Measurements from ENCODE around the gene VWA2. TPM values are rescaled to one million over a fixed set of nuclear protein-coding genes. Genes with fewer than 3 reads are reported as not detected.

The VWA2 gene
- total RNA-seq, 1 donor from 2014 or later = not detected

DNA sequence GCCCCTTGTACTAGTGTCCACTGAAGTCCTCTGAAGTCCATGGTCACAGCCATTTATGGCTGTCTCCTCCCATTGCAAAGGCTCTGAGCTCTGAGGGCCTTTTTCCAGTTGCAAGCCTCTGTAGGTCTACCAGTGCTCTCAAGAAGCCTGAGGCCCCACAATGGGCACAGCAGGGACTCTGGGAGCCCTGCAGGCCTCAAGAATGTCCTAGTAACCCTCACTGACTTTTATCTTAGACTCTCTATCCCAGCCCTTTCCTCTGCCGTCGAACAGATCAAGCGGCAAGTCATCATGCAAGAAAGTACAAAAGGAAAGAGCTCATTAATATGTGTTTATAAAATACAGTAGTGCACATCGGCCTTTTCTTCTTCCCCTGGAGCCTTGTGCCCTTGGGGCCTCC, 23.4 kb downstream of the VWA2 start:
- Mint-ChIP-seq H3K27me3 (ENCODE audit: unreplicated experiment) (no peaks in the 10 kb centered on the region), H3K4me3 (ENCODE audit: unreplicated experiment) (no peak overlapping the region), H3K9me3 (ENCODE audit: unreplicated experiment) (no peaks in the 10 kb centered on the region), H3K4me1 (ENCODE audit: unreplicated experiment) (peaks cover 5% of the 10 kb centered on the region), H3K27ac (ENCODE audit: unreplicated experiment) (no peak overlapping the region), H3K36me3 (ENCODE audit: unreplicated experiment) (peaks cover 2% of the 10 kb centered on the region)
- no peak for DNase-seq (ENCODE audit: extremely low spot score, unreplicated experiment)
- no peak for TF ChIP-seq CTCF (IDR thresholded peaks at IDR 0.05)

GRCh38 chr10:114265392-114266053, 26.5 kb downstream of the VWA2 start:
- no peak for TF ChIP-seq CTCF (IDR thresholded peaks at IDR 0.05)

DNA sequence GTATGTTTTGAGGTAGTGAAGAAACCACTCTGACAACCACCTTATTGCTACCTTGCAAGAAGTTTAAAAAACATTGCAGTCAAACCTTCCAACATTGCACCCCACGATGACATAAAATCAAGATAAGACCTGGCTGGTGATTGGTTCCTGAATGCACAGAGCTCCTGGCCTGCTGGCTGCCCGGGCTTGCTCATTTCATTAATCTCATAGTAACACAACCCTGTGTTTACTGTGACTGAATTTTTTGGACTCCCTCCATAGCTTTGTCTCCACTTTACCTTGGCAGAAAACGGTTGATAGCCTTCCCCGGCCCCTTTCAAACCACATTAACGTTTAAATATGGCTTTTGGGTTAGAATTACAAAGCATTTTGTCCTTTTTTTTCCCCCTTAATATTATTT, 27.5 kb downstream of the VWA2 start:
- H3K36me3 Mint-ChIP-seq (ENCODE audit: unreplicated experiment) = no peaks in the 10 kb centered on the region
- DNase-seq (ENCODE audit: extremely low spot score, unreplicated experiment) = no peak
- no peak for TF ChIP-seq CTCF (IDR thresholded peaks at IDR 0.05)
- H3K9me3 Mint-ChIP-seq (ENCODE audit: unreplicated experiment) = no peaks in the 10 kb centered on the region
- no peaks in the 10 kb centered on the region for H3K27me3 Mint-ChIP-seq (ENCODE audit: unreplicated experiment)
- H3K4me3 Mint-ChIP-seq (ENCODE audit: unreplicated experiment) = no peak overlapping the region
- H3K27ac Mint-ChIP-seq (ENCODE audit: unreplicated experiment) = no peak overlapping the region
- H3K4me1 Mint-ChIP-seq (ENCODE audit: unreplicated experiment) = peaks cover 7% of the 10 kb centered on the region

More at GRCh38 chr10:114265392-114266053, 26.5 kb downstream of the VWA2 start:
- no peak for DNase-seq (ENCODE audit: extremely low spot score, unreplicated experiment)
- Mint-ChIP-seq H3K27ac (ENCODE audit: unreplicated experiment) (no peak overlapping the region), H3K4me3 (ENCODE audit: unreplicated experiment) (no peak overlapping the region), H3K4me1 (ENCODE audit: unreplicated experiment) (peaks cover 5% of the 10 kb centered on the region), H3K9me3 (ENCODE audit: unreplicated experiment) (no peaks in the 10 kb centered on the region), H3K36me3 (ENCODE audit: unreplicated experiment) (no peaks in the 10 kb centered on the region), H3K27me3 (ENCODE audit: unreplicated experiment) (no peaks in the 10 kb centered on the region)

- Mint-ChIP-seq H3K4me1 (ENCODE audit: unreplicated experiment) (peaks cover 15% of the 10 kb centered on the region), H3K27ac (ENCODE audit: unreplicated experiment) (peak overlapping the region; percentile 25), H3K9me3 (ENCODE audit: unreplicated experiment) (no peaks in the 10 kb centered on the region), H3K4me3 (ENCODE audit: unreplicated experiment) (no peak overlapping the region), H3K27me3 (ENCODE audit: unreplicated experiment) (no peaks in the 10 kb centered on the region), H3K36me3 (ENCODE audit: unreplicated experiment) (no peaks in the 10 kb centered on the region)
- DNase-seq (ENCODE audit: extremely low spot score, unreplicated experiment) = no peak
- TF ChIP-seq CTCF (IDR thresholded peaks at IDR 0.05) = no peak
Measured at GRCh38 chr10:114271075-114271778, 32.2 kb downstream of the VWA2 start.

DNA sequence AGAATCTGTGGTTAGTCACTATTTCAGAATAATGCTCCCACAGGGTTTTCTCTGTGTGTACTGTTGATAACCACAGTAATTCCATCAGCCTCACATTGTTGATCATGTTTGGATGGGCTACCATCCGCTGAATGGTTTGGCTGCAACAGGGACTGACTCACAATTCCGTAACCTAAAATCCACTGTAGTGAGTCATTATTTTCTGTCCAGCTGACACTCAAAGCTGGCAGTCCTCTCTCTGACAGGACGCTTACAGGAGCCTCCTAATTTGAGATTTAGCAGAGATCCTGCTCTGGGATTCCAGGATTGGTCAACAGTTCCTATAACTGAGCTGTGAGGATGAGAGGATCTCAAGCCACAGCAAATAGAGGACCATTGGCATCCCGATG, 32.7 kb downstream of the VWA2 start:
- no peaks in the 10 kb centered on the region for H3K27me3 Mint-ChIP-seq (ENCODE audit: unreplicated experiment)
- H3K4me3 Mint-ChIP-seq (ENCODE audit: unreplicated experiment) = no peak overlapping the region
- TF ChIP-seq CTCF (IDR thresholded peaks at IDR 0.05) = no peak
- peaks cover 15% of the 10 kb centered on the region for H3K4me1 Mint-ChIP-seq (ENCODE audit: unreplicated experiment)
- H3K36me3 Mint-ChIP-seq (ENCODE audit: unreplicated experiment) = no peaks in the 10 kb centered on the region
- H3K27ac Mint-ChIP-seq (ENCODE audit: unreplicated experiment) = peak overlapping the region; percentile 28
- H3K9me3 Mint-ChIP-seq (ENCODE audit: unreplicated experiment) = no peaks in the 10 kb centered on the region
- DNase-seq (ENCODE audit: extremely low spot score, unreplicated experiment) = no peak
